Measurements from ENCODE around the gene SFXN3.
A peak's percentile ranks its signal among the peaks of the same experiment; 100 is the strongest.

The SFXN3 gene

DNA sequence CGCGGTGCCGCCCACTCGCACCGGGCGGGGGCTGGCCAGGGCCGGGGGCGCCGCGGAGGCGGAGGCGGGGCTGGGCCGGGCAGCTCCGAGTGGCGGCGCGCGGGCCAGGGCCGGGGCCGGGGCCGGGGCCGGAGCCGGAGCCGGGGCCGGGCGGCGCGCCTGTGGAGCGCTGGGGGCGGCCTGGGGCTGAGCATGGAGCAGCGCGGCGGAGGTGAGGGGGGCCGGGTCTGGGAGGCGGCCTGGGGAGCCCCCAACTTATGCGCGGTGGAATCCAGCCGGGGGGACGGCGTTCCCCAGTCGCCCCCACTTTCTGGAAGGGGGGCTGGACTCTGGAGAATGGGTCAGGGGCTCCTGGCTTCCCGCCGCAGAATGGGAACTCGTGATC, 31.3 kb upstream of the SFXN3 start, which contains the start of gene LZTS2:
TSS of gene LZTS2 (plus strand) at position 67 of the 385 bp plus-strand sequence. CDS start 2,731 bp downstream, outside the sequence.
- peak in 8 of 56 donors; percentile 56 to 79 (median 63) for DNase-seq

DNA sequence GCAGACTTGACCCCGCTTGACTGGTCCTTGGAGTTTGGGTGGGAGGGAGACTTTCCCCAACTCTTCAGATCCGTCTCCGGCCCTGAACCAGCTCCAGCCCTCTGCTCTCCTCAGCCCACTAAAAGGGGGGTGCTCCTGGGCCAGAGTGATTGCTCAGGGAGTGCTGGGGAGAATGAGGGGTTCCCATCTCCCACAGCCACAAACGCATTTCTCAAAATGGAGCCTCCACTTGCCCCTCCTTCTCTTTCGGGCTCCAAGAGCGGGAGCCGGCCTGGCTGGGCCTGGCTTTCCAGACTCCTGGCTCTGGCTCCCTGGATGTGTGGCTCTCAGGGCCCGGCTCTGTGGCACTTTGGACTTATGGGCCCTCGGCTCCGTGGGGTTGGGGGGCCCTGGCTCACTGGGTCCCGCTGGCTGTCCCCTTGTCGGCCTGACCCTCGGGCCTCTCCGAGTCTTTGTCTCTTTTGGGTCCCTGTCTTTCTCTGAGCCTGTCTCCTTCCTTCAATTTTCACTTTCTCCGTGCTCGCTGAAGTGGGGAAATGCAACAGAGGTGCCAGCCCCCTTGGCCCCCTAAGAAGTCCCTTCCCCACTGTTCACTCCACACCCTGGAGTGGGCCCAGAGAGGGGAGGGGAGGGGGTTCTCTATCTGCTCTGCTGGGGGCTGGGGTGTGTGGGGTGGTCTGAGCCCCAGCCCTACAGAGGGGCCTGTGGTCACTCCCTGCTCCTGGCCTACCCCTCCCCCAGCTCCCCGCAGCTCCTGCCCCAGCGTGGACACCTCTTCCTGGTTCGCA, 30.7 kb upstream of the SFXN3 start:
- DNase-seq: peak in 20 of 56 donors; percentile 22 to 70 (median 49)

- DNase-seq: peak in 48 of 56 donors; percentile 11 to 85 (median 61)
These were observed 29.9 kb upstream of the SFXN3 start for GRCh38 chr10:101000915-101001658.

GRCh38 chr10:101001659-101002035, 29.4 kb upstream of the SFXN3 start:
- DNase-seq: peak in 1 of 56 donors; percentile 15

DNA sequence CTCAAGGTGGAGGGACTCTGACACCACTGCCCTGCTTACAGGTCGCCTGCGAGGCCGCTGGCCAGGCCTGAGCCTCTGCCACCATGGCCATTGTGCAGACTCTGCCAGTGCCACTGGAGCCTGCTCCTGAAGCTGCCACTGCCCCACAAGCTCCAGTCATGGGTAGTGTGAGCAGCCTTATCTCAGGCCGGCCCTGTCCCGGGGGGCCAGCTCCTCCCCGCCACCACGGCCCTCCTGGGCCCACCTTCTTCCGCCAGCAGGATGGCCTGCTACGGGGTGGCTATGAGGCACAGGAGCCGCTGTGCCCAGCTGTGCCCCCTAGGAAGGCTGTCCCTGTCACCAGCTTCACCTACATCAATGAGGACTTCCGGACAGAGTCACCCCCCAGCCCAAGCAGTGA, 28.6 kb upstream of the SFXN3 start:
- DNase-seq: no peak

- DNase-seq: no peak
These were observed 27.3 kb upstream of the SFXN3 start for GRCh38 chr10:101003639-101004206.

DNA sequence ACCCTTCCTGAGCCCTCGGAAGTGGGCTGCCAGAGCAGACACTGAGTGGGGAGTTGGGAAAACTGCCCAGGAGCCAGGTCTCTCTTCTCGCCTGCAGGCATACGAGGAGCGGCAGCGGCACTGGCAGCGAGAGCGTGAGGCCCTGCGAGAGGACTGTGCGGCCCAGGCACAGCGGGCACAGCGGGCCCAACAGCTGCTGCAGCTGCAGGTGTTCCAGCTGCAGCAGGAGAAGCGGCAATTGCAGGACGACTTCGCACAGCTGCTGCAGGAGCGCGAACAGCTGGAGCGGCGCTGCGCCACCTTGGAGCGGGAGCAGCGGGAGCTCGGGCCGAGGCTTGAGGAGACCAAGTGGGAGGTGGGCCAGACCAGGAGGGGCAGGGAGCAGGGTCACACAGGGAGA, 25.7 kb upstream of the SFXN3 start:
- no peak for DNase-seq

GRCh38 chr10:101005869-101006567, 25.0 kb upstream of the SFXN3 start:
- no peak for DNase-seq

DNA sequence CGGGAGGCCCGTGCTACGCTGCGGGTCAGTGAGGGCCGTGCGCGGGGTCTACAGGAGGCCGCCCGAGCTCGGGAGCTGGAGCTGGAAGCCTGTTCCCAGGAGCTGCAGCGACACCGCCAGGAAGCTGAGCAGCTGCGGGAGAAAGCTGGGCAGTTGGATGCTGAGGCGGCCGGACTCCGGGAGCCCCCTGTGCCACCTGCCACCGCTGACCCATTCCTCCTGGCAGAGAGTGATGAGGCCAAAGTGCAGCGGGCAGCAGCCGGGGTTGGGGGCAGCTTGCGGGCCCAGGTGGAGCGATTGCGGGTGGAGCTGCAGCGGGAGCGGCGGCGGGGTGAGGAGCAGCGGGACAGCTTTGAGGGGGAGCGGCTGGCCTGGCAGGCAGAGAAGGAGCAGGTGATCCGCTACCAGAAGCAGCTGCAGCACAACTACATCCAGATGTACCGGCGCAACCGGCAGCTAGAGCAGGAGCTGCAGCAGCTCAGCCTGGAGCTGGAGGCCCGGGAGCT, 24.4 kb upstream of the SFXN3 start:
- peak in 15 of 56 donors; percentile 23 to 60 (median 44) for DNase-seq

DNA sequence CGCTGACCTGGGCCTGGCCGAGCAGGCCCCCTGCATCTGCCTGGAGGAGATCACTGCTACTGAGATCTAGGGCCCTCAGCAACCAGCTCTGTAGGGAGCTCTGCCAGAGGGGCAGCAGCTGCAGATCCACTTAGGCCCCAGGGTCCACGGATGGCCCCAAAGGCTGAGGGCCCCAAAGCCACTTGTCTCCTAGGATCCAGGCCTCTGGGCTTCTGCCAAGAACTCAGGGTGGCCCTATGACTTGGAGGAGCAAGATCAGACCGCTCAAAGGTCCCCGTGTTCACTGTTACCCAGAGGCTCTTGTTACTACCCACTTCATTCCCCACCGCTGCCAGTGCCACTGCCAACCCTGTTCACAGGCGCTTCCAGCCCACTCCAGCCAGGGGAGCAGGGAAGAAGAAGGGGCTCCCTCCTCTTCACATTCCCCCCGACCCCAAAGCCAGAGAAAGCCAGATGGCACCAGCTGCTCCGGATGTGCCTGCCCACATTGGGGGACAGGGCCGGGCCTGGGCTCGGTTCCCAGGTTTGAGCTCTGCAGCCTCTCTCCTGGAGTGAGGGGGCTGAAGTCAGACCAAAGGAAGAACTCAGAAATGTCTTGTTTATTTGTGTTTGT, 23.8 kb upstream of the SFXN3 start:
- DNase-seq: peak in 13 of 56 donors; percentile 31 to 66 (median 43)

DNA sequence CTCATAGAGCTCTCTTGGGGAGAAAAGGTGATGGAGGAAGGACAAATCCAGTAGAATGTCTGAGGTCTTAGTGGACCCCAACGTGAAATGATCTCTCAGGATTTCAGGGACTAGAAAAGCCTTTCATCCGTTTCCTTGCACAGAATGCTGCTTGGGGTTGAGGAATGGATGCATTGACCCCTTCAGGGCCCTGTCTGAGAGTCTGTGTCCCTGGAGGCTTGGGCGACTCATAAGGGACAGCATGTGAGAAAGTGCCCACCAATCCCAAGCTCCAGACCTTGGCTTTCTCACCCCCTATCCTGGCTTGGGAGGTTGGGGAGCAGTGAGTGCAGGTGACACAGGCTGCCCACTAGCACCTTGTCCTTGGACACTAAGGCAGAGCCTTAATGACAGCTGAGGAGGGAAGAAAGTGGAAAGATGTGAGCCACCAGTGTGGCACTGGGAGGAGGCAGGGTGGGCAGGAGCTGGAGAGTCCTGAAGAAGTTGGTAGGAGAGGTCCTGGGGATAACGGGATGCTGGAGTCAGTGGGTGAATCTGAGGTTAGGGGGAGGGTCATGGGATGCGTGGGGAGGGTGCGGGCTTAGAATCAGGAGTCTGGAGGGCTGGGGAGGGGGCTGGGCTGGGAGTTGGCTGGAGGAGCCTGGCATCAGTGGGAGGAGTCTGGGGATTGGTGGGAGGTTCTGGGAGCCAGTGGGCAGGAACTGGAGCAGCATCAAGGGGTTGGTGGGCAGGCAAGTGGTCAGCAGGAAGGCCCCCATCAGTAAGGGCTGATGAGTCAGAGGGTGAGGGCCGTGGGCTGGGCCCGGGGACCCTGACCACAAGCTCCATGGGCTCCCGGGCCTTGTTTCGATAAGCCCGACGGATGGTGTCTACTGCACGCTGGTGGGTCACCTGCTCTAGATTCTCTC, 22.9 kb upstream of the SFXN3 start:
- DNase-seq: peak in 30 of 56 donors; percentile 31 to 77 (median 58)

DNA sequence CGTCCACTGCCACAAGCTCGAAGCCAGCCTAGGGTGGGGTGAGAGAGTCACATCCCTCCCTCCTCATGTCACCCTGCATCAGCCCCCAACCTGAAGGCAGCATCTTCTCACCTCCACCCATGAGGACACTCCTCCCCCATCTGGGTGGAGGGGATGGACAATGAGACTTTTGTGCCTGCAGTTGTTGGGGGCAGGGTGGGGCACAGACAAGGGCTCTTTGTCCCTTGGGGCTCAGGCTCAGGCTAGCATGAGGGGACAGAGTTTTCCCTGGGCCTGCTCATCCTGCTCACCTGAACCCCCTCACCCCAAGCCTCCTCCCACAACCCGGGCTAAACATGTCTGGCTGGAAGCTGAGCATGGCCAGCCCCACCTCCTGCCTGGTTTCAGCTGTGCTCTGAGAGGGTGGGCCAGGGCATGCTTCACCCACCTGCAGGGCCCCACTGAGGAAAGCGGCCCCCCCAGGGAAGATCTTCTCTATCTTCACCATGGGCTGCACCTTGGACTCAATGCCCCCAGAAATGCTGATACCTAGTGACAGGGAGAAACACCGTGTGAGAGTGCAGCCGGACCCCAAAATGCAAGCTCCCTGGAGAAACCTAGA, 22.1 kb upstream of the SFXN3 start:
- DNase-seq: peak in 49 of 56 donors; percentile 14 to 87 (median 68)

DNA sequence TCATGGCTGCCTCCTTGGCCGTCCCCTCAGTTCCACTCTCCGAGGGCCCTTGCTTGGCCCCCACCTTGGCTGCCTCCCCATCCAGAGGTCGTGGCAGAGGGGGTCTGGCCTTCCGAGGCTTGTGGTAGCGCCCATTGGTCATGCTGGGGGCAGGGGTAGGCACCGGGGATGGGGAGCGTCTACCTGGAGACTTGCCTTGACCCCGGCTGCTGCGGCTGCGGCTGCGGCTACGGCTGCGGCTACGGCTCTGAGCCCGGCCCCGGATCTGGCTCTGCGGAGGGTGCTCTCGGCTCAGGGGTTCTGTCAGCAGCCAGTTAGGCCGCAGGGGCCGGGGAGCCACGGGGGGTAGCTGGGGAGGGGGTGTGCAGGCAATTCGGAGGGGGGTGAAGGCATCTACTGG, 20.7 kb upstream of the SFXN3 start:
- DNase-seq: no peak

GRCh38 chr10:101011517-101012423, 19.3 kb upstream of the SFXN3 start:
- DNase-seq: peak in 10 of 56 donors; percentile 17 to 53 (median 34)

DNA sequence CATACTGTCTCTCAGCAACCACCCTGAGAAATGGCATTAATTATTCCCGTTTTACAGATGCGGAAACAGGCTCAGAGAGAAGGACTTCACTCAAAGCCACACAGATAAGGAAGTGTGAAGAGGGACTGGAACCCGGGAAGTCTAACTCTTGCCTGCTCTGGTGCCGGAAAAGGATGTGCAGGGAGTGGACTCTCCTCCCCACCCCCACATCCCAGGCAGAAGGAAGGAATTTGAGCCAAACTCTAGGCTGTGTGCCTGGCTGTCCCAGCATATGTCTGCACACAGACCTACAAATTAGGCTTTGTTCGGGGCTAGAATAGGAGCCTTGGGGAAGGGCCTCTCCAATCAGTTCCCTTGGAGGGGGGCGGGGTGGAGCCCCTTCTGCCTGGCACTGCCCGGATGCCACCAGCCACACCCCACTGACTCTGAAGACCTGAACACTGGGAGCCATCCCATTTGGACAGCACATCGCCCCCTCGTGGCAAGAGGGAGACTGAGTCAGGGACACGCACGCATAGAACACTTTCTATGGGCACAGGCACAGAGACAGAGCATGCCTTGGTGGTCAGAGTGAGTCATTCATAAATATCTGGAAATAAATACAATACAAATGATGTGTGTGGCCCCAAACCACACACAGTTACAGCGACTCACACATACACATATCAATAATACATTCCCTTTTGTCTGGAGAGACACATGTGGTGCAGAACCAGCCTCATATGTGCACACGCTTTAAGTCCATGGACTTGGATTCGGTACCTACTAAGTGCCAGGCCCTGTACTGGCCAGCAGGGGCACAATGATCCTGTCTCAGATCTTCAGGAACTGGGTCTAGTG, 18.3 kb upstream of the SFXN3 start:
- DNase-seq: peak in 55 of 56 donors; percentile 35 to 98 (median 88)

DNA sequence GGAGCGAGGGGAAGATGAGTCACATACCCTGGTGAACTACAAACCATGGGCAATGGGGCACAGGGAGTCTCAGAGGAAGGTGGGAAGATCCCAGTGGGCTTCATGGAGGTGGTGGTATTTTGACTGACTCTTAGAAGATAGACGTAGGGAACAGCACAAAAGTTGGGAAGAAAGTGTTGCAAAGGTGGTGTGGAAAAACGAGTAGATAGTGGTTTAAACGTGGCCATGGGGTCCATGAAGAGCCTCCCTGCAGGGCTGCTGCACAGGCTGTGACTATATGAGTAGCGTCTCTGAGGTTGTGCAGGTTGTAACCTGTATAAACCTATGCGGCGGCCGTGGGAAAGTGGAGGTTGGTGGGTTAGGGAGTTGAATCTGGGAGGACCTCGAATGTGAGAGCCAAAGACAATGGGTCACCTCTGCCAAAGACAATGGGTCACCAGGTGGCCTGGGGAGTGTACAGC, 17.6 kb upstream of the SFXN3 start:
- no peak for DNase-seq

Data from amygdala (tissue), 56 donors.